ENCODE data around the gene KRT7.

The KRT7 gene

GRCh38 chr12:52230364-52231281 lies 2.4 kb upstream of the KRT7 start:
- no peak overlapping the region for H3K4me3 ChIP-seq (ENCODE audit: low read depth, low read length)
- DNase-seq (ENCODE audit: low read depth), result peak; percentile 90
- TF ChIP-seq CTCF (conservative IDR thresholded peaks at IDR 0.05; ENCODE audit: low read depth, low read length), result no peak

- H3K4me3 ChIP-seq (ENCODE audit: low read depth, low read length), result no peak overlapping the region
- no peak for TF ChIP-seq CTCF (conservative IDR thresholded peaks at IDR 0.05; ENCODE audit: low read depth, low read length)
- DNase-seq (ENCODE audit: low read depth), result no peak
Observed at GRCh38 chr12:52231305-52232202, 1.5 kb upstream of the KRT7 start.

- TF ChIP-seq CTCF (conservative IDR thresholded peaks at IDR 0.05; ENCODE audit: low read depth, low read length), result no peak
- DNase-seq (ENCODE audit: low read depth), result no peak
- peak overlapping the region; percentile 51 for H3K4me3 ChIP-seq (ENCODE audit: low read depth, low read length)
Observed at GRCh38 chr12:52232203-52232673, 805 bp upstream of the KRT7 start.

- no peak for TF ChIP-seq CTCF (conservative IDR thresholded peaks at IDR 0.05; ENCODE audit: low read depth, low read length)
- H3K4me3 ChIP-seq (ENCODE audit: low read depth, low read length), result peak overlapping the region; percentile 51
- DNase-seq (ENCODE audit: low read depth), result no peak
Observed at GRCh38 chr12:52233462-52234207, 592 bp downstream of the KRT7 start.

GRCh38 chr12:52234223-52234810 lies 1.3 kb downstream of the KRT7 start:
- no peak for DNase-seq (ENCODE audit: low read depth)
- no peak overlapping the region for H3K4me3 ChIP-seq (ENCODE audit: low read depth, low read length)
- TF ChIP-seq CTCF (conservative IDR thresholded peaks at IDR 0.05; ENCODE audit: low read depth, low read length), result no peak

All from choroid plexus epithelial cell (primary cell).